Measurements from ENCODE around the gene TNFRSF18. TPM values are rescaled to one million over a fixed set of nuclear protein-coding genes. Genes with fewer than 3 reads are reported as not detected.
A peak's percentile ranks its signal among the peaks of the same experiment; 100 is the strongest.
"Not testable (repeated sequence)": the region's sequence is repeated elsewhere in the genome, so short reads cannot be mapped to it uniquely, and the experiment has no call there.

The TNFRSF18 gene
- total RNA-seq, 1 donor from 2014 or later: 0.47 TPM

DNA sequence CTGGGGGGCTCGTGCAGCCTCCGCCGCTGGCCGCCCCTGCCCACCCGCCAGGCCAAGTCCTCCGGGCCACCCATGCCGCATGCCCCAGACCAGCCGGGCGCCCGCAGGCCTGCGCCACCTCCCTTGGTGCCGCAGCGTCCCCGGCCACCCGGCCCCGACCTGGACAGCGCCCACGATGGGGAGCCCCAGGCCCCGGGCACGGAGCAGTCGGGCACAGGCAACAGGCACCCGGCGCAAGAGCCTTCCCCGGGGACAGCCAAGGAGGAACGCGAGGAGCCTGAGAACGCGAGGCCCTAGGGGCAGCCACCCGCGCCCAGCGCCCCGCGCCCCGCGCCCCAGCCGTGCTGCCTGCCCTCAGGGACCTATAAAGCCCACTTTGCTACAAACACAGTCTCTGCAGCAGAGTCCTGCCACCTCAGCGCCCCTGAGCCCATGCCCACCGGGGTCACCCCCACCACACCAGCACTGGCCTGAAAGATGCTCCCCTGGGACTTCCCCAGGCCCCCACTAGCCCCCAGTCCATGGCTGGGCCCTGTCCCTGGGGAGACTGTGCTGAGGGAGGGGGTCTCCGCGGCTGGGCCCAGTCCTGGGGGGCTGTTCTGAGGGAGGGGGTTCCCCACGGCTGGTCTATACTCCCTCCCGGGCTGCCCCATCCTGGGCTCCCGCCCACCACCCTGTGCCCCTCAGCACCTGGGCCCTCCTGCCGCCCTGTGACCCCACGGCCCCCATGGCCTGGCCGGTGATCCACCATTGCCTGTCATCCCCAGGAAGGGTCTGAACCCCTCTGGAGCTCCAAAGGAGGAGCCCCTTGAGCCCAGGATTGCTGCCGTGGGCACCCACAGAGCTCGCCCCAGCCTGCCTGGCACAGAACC is 8.6 kb downstream of the TNFRSF18 start:
- TF ChIP-seq, protein P1, sequence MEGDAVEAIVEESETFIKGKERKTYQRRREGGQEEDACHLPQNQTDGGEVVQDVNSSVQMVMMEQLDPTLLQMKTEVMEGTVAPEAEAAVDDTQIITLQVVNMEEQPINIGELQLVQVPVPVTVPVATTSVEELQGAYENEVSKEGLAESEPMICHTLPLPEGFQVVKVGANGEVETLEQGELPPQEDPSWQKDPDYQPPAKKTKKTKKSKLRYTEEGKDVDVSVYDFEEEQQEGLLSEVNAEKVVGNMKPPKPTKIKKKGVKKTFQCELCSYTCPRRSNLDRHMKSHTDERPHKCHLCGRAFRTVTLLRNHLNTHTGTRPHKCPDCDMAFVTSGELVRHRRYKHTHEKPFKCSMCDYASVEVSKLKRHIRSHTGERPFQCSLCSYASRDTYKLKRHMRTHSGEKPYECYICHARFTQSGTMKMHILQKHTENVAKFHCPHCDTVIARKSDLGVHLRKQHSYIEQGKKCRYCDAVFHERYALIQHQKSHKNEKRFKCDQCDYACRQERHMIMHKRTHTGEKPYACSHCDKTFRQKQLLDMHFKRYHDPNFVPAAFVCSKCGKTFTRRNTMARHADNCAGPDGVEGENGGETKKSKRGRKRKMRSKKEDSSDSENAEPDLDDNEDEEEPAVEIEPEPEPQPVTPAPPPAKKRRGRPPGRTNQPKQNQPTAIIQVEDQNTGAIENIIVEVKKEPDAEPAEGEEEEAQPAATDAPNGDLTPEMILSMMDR (IDR thresholded peaks at IDR 0.05): no peak
- H3K4me3 ChIP-seq: no peak overlapping the region
- DNase-seq: peak; percentile 42
- H3K9me3 ChIP-seq: no peaks in the 10 kb centered on the region
- peak in 1 of 2 donors; percentile 6 for ATAC-seq
- H3K36me3 ChIP-seq: no peaks in the 10 kb centered on the region
- H3K4me1 ChIP-seq: peaks cover 6% of the 10 kb centered on the region
- intact Hi-C loops (cut with DNase I): no loop called here
- peaks cover 17% of the 10 kb centered on the region for H3K27me3 ChIP-seq (ENCODE audit: low read depth)
- no peak overlapping the region for H3K27ac ChIP-seq

- intact Hi-C loops (cut with DNase I): no loop called here
- TF ChIP-seq, protein P1 (IDR thresholded peaks at IDR 0.05): no peak
- ATAC-seq (no peak), DNase-seq (no peak)
- H3K4me3 ChIP-seq: no peak overlapping the region
- no peak overlapping the region for H3K27ac ChIP-seq
- H3K4me1 ChIP-seq: peaks cover 6% of the 10 kb centered on the region
- peaks cover 16% of the 10 kb centered on the region for H3K27me3 ChIP-seq (ENCODE audit: low read depth)
- H3K9me3 ChIP-seq: no peaks in the 10 kb centered on the region
- H3K36me3 ChIP-seq: no peaks in the 10 kb centered on the region
These were observed 9.2 kb downstream of the TNFRSF18 start for GRCh38 chr1:1197188-1197500.

GRCh38 chr1:1196431-1197187 is 9.8 kb downstream of the TNFRSF18 start:
- Histone ChIP-seq H3K4me3 (no peak overlapping the region), H3K36me3 (no peaks in the 10 kb centered on the region), H3K9me3 (no peaks in the 10 kb centered on the region), H3K27me3 (ENCODE audit: low read depth) (peaks cover 16% of the 10 kb centered on the region), H3K4me1 (peaks cover 6% of the 10 kb centered on the region), H3K27ac (no peak overlapping the region)
- peak; percentile 34 for DNase-seq
- no peak for ATAC-seq
- TF ChIP-seq, protein P1 (IDR thresholded peaks at IDR 0.05): no peak
- intact Hi-C loops (cut with DNase I): no loop called here

- H3K27me3 ChIP-seq (ENCODE audit: low read depth): peaks cover 12% of the 10 kb centered on the region
- H3K36me3 ChIP-seq; ATAC-seq; H3K4me1 ChIP-seq; DNase-seq; intact Hi-C loops (cut with DNase I); H3K27ac ChIP-seq; H3K4me3 ChIP-seq; H3K9me3 ChIP-seq: not testable (repeated sequence)
These were observed 10.7 kb downstream of the TNFRSF18 start for GRCh38 chr1:1195726-1196125.

DNA sequence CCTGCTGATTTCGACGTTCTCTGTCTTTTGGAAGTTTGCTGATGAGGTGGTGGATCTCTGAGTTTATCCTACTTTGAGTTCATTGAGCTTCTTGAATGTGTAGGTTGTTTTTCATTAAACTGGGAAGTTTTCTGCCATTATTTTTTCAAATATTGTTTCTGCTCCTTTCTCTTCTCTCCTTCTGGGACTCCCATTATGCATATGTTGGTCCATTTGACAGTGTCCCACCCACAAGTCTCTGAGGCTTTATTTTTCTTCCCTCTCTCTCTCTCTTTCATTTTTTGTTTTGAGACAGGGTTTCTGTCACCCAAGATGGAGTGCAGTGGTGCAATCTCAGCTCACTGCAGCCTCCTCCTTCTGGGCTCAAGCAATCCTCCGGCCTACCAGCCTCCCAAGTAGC is 11.7 kb downstream of the TNFRSF18 start:
- ATAC-seq: no peak
- Histone ChIP-seq H3K27ac (no peak overlapping the region), H3K9me3 (no peaks in the 10 kb centered on the region), H3K4me3 (no peak overlapping the region), H3K4me1 (no peaks in the 10 kb centered on the region), H3K36me3 (no peaks in the 10 kb centered on the region), H3K27me3 (ENCODE audit: low read depth) (peaks cover 4% of the 10 kb centered on the region)
- DNase-seq: no peak
- intact Hi-C loops (cut with DNase I): no loop called here
- TF ChIP-seq, protein P1 (IDR thresholded peaks at IDR 0.05): no peak

DNA sequence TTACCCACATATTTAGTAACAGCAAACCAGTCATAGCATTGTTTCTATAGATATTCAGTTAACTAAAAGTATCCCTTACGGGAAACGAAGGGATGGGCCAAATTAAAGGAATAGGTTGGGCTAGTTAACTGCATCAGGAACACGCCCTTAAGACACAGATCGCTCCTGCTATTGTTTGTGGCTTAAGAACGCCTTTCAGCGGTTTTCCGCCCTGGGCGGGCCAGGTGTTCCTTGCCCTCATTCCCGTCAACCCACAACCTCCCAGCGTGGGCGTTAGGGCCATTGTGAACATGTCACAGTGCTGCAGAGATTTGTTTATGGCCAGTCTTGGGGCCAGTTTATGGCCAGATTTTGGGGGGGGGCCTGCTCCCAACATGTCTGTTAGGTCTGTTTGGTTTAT is 14.7 kb downstream of the TNFRSF18 start:
- Histone ChIP-seq H3K36me3 (no peaks in the 10 kb centered on the region), H3K27ac (no peak overlapping the region), H3K4me1 (no peaks in the 10 kb centered on the region), H3K4me3 (no peak overlapping the region), H3K27me3 (ENCODE audit: low read depth) (no peaks in the 10 kb centered on the region), H3K9me3 (no peaks in the 10 kb centered on the region)
- TF ChIP-seq, protein P1 (IDR thresholded peaks at IDR 0.05): no peak
- ATAC-seq (no peak), DNase-seq (no peak)
- intact Hi-C loops (cut with DNase I): no loop called here
